PC-9 (cell line): ENCODE results near the gene NEUROG1. TPM values are rescaled to one million over a fixed set of nuclear protein-coding genes. Genes with fewer than 3 reads are reported as not detected.

ENCODE experiments used
- BruUV-seq: library from RNA; stranded (reverse); fragments of 400-500 nt; replicated peaks from 2 replicates; lab custom pipeline; 2021; lab: Mats Ljungman, UMichigan
- CTCF ChIA-PET: fragments of 300-600 bp; sonication (Branson Sonifier 250); formaldehyde crosslinking; loops from one replicate; lab custom pipeline; 2022; ENCODE audit warnings: antibody characterized with exemption; lab: Charles Lee
- POLR2A ChIA-PET: fragments of 300-600 bp; sonication (Branson Sonifier 250); formaldehyde crosslinking; loops from one replicate; lab custom pipeline; 2022; ENCODE audit warnings: antibody characterized with exemption; ENCODE audit not compliant: unreplicated experiment; lab: Charles Lee
- DNase-seq, 2 experiments: peaks; one replicate each; pipeline versions ENCODE4 v3.0.0 to v3.0.0-alpha.2; 2015 to 2022; ENCODE audit warnings: mixed read lengths in 1 of 2
- H2AFZ ChIP-seq: fragments of 200-600 bp; sonication (generic); 2 replicates; pipeline ENCODE4 v1.8.1; 2017; ENCODE audit warnings: antibody characterized with exemption
- H3F3A ChIP-seq: fragments of 200-600 bp; sonication (generic); 2 replicates; pipeline ENCODE4 v1.8.1; 2017; ENCODE audit warnings: antibody characterized with exemption, mild to moderate bottlenecking, low read depth; ENCODE audit not compliant: insufficient read depth
- H3K27ac ChIP-seq: fragments of 200-600 bp; sonication (generic); 2 replicates; pipeline ENCODE4 v1.6.1; 2016; ENCODE audit warnings: mixed run types
- H3K27me3 ChIP-seq: fragments of 200-600 bp; sonication (generic); 2 replicates; pipeline ENCODE4 v1.6.1; 2016; ENCODE audit warnings: low read depth, mixed run types; ENCODE audit not compliant: insufficient read depth
- H3K36me3 ChIP-seq: fragments of 200-600 bp; sonication (generic); 2 replicates; pipeline ENCODE4 v1.6.1; 2016; ENCODE audit warnings: low read depth, mixed run types
- H3K4me1 ChIP-seq: fragments of 200-600 bp; sonication (generic); replicated peaks from 2 replicates; pipeline ENCODE4 v1.6.1; 2016; ENCODE audit warnings: mixed run types; ENCODE audit not compliant: insufficient read depth
- H3K4me2 ChIP-seq: fragments of 200-600 bp; sonication (generic); 2 replicates; pipeline ENCODE4 v1.6.1; 2017; ENCODE audit warnings: mixed run types
- H3K4me3 ChIP-seq: fragments of 200-600 bp; sonication (generic); 2 replicates; pipeline ENCODE4 v1.6.1; 2016; ENCODE audit warnings: mixed run types
- H3K79me2 ChIP-seq: fragments of 200-600 bp; sonication (generic); 2 replicates; pipeline ENCODE4 v1.6.1; 2017; ENCODE audit warnings: low read depth, mixed run types
- H3K9me2 ChIP-seq: fragments of 200-600 bp; sonication (generic); 2 replicates; pipeline ENCODE4 v1.8.1; 2017; ENCODE audit warnings: mild to moderate bottlenecking; ENCODE audit not compliant: insufficient read depth
- H3K9me3 ChIP-seq: fragments of 200-600 bp; sonication (generic); 2 replicates; pipeline ENCODE4 v1.8.1; 2016; ENCODE audit warnings: low read depth; ENCODE audit not compliant: insufficient read depth
- H4K20me1 ChIP-seq: fragments of 200-600 bp; sonication (generic); 2 replicates; pipeline ENCODE4 v1.8.1; 2017; ENCODE audit not compliant: insufficient read depth
- CTCF ChIP-seq: fragments of 200-600 bp; sonication (generic); conservative IDR thresholded peaks from 2 replicates; pipeline ENCODE4 v1.6.1; 2017; ENCODE audit warnings: mixed run types, antibody characterized with exemption, mild to moderate bottlenecking, moderate library complexity
- EZH2 ChIP-seq: fragments of 200-600 bp; sonication (generic); IDR thresholded peaks from 2 replicates; pipeline ENCODE4 v1.8.0; 2017; ENCODE audit warnings: antibody characterized with exemption, low read depth
- intact Hi-C: fragments of 100-400 bp; cut with micrococcal nuclease; formaldehyde crosslinking; loops from one replicate; pipeline ENCODE4 v1.10.0; 2022; ENCODE audit not compliant: unreplicated experiment
- total RNA-seq: library from RNA; stranded (reverse); gene quantifications from 2 replicates; pipeline ENCODE4 v1.2.3, GENCODE V29; 2021

NEUROG1 gene
- total RNA-seq, 1 experiment from 2014 or later, result not detected

GRCh38 chr5:135571902-135572301 lies 36.1 kb upstream of the NEUROG1 start:
- Histone ChIP-seq H3K36me3 (no peaks in the 10 kb centered on the region), H3K27ac (no peak overlapping the region), H3K79me2 (no peaks in the 10 kb centered on the region), H3K4me3 (no peak overlapping the region), H3K4me1 (no peaks in the 10 kb centered on the region), H3F3A (no peaks in the 10 kb centered on the region), H3K9me2 (no peaks in the 10 kb centered on the region), H3K27me3 (peaks cover 67% of the 10 kb centered on the region), H3K9me3 (no peaks in the 10 kb centered on the region), H3K4me2 (no peak overlapping the region), H2AFZ (no peak overlapping the region), H4K20me1 (no peaks in the 10 kb centered on the region)
- BruUV-seq, result no TSS peak
- TF ChIP-seq EZH2 (no peak), CTCF (no peak)
- CTCF ChIA-PET, result no interaction called here
- POLR2A ChIA-PET, result no interaction called here
- no peak for DNase-seq
- intact Hi-C loops, result no loop called here

DNA sequence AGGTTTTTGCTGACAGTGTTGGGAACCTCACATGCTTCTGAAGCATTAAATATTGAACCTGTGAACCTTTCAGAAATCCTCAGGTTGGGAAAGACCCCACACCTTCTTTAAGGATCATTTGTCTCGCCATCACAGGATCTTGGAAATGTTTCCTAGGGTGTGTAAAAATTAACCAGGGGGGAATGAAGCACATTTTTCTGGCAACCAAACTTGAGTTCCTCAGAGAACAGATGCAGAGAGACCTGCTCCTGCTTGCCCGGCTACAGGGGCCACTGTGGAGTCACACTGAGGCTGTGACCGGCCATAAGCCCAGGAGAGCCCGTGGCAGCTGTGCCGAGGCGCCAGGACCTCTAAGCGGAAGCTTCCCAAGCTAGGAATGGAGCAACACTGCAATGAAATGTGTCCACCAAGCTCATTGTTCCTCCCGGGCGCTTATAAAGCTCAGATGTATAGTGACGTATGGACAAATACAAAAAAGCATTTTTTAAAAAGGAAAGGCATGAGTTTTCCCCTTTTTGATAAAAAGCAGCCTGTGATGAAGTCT lies 35.4 kb upstream of the NEUROG1 start:
- Histone ChIP-seq H3K27me3 (peaks cover 64% of the 10 kb centered on the region), H3K9me3 (no peaks in the 10 kb centered on the region), H3F3A (no peaks in the 10 kb centered on the region), H3K4me2 (no peak overlapping the region), H3K27ac (no peak overlapping the region), H3K36me3 (no peaks in the 10 kb centered on the region), H3K9me2 (no peaks in the 10 kb centered on the region), H3K4me1 (no peaks in the 10 kb centered on the region), H3K4me3 (no peak overlapping the region), H2AFZ (no peak overlapping the region), H4K20me1 (no peaks in the 10 kb centered on the region), H3K79me2 (no peaks in the 10 kb centered on the region)
- CTCF ChIA-PET, result no interaction called here
- intact Hi-C loops, result no loop called here
- no peak for DNase-seq
- BruUV-seq, result no TSS peak
- TF ChIP-seq EZH2 (no peak), CTCF (no peak)
- POLR2A ChIA-PET, result no interaction called here

GRCh38 chr5:135570453-135570764 lies 34.6 kb upstream of the NEUROG1 start:
- Histone ChIP-seq H3K4me2 (no peak overlapping the region), H3K9me2 (no peaks in the 10 kb centered on the region), H2AFZ (no peak overlapping the region), H4K20me1 (no peaks in the 10 kb centered on the region), H3F3A (no peaks in the 10 kb centered on the region), H3K4me1 (no peaks in the 10 kb centered on the region), H3K27ac (no peak overlapping the region), H3K9me3 (no peaks in the 10 kb centered on the region), H3K36me3 (no peaks in the 10 kb centered on the region), H3K4me3 (no peak overlapping the region), H3K79me2 (no peaks in the 10 kb centered on the region), H3K27me3 (peaks cover 67% of the 10 kb centered on the region)
- DNase-seq, result no peak
- CTCF ChIA-PET, result no interaction called here
- intact Hi-C loops, result no loop called here
- TF ChIP-seq EZH2 (no peak), CTCF (peak; percentile 36; the same call in 1 of the 2 replicates)
- no TSS peak for BruUV-seq
- POLR2A ChIA-PET, result no interaction called here
